Measurements from ENCODE around the gene WDR6. TPM values are rescaled to one million over a fixed set of nuclear protein-coding genes. Genes with fewer than 3 reads are reported as not detected.

The WDR6 gene
- total RNA-seq, 2 experiments from 2014 or later: 130 to 154 TPM

DNA sequence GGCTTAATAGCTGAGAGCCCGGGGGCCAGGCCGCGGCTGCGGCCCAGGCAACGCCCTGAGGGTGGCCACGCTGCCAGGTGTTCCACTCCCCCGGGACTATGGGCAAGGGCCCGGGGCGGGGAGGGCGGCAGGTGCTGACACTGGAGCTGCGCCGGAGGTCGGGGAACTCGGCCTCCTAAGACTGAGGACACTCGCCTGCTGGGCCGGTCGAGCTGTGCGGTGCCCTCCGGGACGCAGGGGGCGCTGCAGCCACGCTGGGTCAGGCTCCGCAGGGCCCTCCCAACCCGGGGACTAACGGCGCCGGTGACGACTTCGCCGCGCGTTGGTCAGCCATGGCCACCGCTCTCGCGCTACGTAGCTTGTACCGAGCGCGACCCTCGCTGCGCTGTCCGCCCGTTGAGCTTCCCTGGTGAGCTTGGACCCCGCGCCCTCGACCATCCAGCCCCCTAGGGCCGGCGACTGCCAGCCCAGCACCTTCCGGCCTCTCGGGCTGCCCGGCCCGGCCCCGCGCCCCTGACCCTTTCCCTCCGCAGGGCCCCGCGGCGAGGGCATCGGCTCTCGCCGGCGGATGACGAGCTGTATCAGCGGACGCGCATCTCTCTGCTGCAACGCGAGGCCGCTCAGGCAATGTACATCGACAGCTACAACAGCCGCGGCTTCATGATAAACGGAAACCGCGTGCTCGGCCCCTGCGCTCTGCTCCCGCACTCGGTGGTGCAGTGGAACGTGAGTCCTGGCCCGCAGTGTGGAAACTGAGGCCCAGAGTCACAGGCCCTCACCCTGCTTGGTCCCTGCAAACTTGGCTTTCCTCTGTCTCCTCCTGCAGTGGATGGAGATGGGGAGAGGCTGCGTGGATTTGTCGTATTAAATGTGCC is 14.9 kb downstream of the WDR6 start, which contains the start of gene NDUFAF3:
NDUFAF3 (plus strand) TSS at position 309 of the 875 bp plus-strand sequence; CDS start at position 333, 24 bp downstream.
- DNase-seq (peak; percentile 95), ATAC-seq (peak; percentile 72)
- Mint-ChIP-seq H3K36me3 (peaks cover 41% of the 10 kb centered on the region), H3K9me3 (ENCODE audit: low read depth) (no peaks in the 10 kb centered on the region), H3K4me1 (peaks cover 61% of the 10 kb centered on the region), H3K4me3 (peak within 1 kb of the TSS; percentile 90), H3K27me3 (no peaks in the 10 kb centered on the region), H3K27ac (peak within 1 kb of the TSS; percentile 98)
- CTCF ChIA-PET: interaction anchor here (0.6 to 9.4 kb wide), 17 partner anchors 8 to 953 kb away, joined by 3 to 101 read pairs (median 4); partner anchors contain the start of genes CELSR3, IP6K2, KLHDC8B and P4HTM

DNA sequence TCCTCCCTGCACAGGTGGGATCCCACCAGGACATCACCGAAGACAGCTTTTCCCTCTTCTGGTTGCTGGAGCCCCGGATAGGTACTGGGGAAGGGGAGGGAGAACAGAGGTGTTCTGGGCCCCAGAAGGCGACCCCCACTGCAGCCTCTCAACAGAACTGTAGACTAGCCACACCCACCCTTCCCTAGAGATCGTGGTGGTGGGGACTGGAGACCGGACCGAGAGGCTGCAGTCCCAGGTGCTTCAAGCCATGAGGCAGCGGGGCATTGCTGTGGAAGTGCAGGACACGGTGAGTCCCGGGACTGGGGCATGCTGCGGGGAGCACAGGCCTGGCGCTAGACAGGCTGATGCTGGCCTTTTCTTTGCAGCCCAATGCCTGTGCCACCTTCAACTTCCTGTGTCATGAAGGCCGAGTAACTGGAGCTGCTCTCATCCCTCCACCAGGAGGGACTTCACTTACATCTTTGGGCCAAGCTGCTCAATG is 15.5 kb downstream of the WDR6 start:
- ATAC-seq (no peak), DNase-seq (peak; percentile 51)
- no peaks in the 10 kb centered on the region for H3K9me3 Mint-ChIP-seq (ENCODE audit: low read depth)
- H3K27ac Mint-ChIP-seq: peak overlapping the region; percentile 98
- peaks cover 44% of the 10 kb centered on the region for H3K36me3 Mint-ChIP-seq
- peaks cover 60% of the 10 kb centered on the region for H3K4me1 Mint-ChIP-seq
- H3K4me3 Mint-ChIP-seq: peak overlapping the region; percentile 90
- H3K27me3 Mint-ChIP-seq: no peaks in the 10 kb centered on the region
- CTCF ChIA-PET: interaction anchor here (0.6 to 9.4 kb wide), 13 partner anchors 9 to 952 kb away, joined by 3 to 101 read pairs (median 4); partner anchors contain the start of genes IP6K2, KLHDC8B, P4HTM and QRICH1

- no peak for DNase-seq
- no peak for ATAC-seq
- peaks cover 67% of the 10 kb centered on the region for H3K4me1 Mint-ChIP-seq
- H3K27ac Mint-ChIP-seq: peak overlapping the region; percentile 62
- CTCF ChIA-PET: interaction anchor here (0.7 to 9.4 kb wide), 3 partner anchors 16 to 35 kb away, joined by 3 to 88 read pairs (median 4); partner anchors contain the start of genes P4HTM and WDR6
- H3K9me3 Mint-ChIP-seq (ENCODE audit: low read depth): no peaks in the 10 kb centered on the region
- H3K27me3 Mint-ChIP-seq: no peaks in the 10 kb centered on the region
- peaks cover 48% of the 10 kb centered on the region for H3K36me3 Mint-ChIP-seq
- H3K4me3 Mint-ChIP-seq: peak overlapping the region; percentile 13
Measured at GRCh38 chr3:49023775-49024174, 16.6 kb downstream of the WDR6 start.

DNA sequence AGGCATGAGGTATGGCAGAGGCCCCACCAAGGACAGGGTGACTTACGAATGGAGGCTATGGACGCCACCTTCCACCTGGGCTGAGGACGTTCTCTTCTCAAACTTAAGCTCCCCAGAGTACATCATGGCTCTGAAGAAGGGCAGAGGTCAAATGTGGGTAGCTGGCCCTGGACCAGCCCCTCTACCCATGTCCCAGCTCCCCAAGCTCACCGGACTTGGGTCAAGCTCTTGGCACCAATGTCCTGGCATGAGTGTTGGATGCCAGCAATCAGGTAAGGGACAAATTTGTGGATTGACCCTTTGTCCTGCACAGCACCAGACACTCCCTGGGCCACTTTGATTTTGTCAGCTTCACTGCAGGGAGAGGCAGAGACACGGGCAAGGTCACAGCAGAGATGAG is 17.3 kb downstream of the WDR6 start:
- H3K4me3 Mint-ChIP-seq: no peak overlapping the region
- ATAC-seq (no peak), DNase-seq (no peak)
- H3K9me3 Mint-ChIP-seq (ENCODE audit: low read depth): no peaks in the 10 kb centered on the region
- H3K27ac Mint-ChIP-seq: peak overlapping the region; percentile 17
- CTCF ChIA-PET: interaction anchor here (0.8 to 9.4 kb wide), 2 partner anchors 17 to 36 kb away, joined by 3 to 88 read pairs; partner anchors contain the start of genes P4HTM and WDR6
- H3K27me3 Mint-ChIP-seq: no peaks in the 10 kb centered on the region
- peaks cover 67% of the 10 kb centered on the region for H3K4me1 Mint-ChIP-seq
- H3K36me3 Mint-ChIP-seq: peaks cover 48% of the 10 kb centered on the region

- no peaks in the 10 kb centered on the region for H3K9me3 Mint-ChIP-seq (ENCODE audit: low read depth)
- ATAC-seq (no peak), DNase-seq (no peak)
- no peak overlapping the region for H3K4me3 Mint-ChIP-seq
- CTCF ChIA-PET: interaction anchor here (0.8 to 9.4 kb wide), 3 partner anchors 13 to 36 kb away, joined by 3 to 88 read pairs (median 3); partner anchors contain the start of gene P4HTM
- H3K27me3 Mint-ChIP-seq: no peaks in the 10 kb centered on the region
- peaks cover 48% of the 10 kb centered on the region for H3K36me3 Mint-ChIP-seq
- peaks cover 62% of the 10 kb centered on the region for H3K4me1 Mint-ChIP-seq
- H3K27ac Mint-ChIP-seq: peak overlapping the region; percentile 47
Measured at GRCh38 chr3:49025005-49025792, 18.0 kb downstream of the WDR6 start.

DNA sequence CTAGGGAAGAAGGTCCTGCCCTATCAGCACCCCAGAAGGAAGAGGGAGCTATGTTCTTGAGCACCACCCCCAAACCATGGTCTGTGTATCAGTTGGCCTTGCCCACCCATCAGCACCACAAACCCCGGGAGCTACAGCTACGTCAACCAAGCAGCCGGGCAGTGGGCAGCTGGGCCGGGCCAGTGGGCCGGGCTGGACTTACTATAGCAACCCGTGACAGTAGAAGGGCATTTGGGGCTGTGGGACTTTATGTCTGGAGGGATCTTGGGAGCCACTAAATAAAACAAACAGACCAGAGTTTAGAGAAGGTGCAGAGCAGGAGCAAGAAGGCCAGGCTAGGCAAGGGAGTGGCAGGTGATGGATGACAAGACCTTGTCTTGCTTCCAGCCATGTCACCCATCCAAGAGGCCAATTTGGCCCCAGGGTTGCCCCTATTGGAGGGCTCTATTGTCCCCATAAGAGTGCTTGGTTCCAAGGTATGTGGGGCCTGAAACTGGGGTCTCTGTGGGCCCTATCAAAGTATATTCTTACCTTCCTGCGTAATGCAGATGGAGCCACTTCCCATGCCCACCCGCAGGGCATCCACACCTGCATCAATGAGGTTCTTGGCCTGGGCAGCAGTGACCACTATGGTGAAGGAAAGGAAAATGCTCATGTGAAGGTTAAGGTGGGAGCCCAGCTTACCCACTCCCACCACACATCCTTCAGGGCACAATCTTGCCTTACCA is 18.8 kb downstream of the WDR6 start:
- Mint-ChIP-seq H3K9me3 (ENCODE audit: low read depth) (no peaks in the 10 kb centered on the region), H3K4me1 (peaks cover 60% of the 10 kb centered on the region), H3K4me3 (no peak overlapping the region), H3K27me3 (no peaks in the 10 kb centered on the region), H3K36me3 (peaks cover 50% of the 10 kb centered on the region), H3K27ac (peak overlapping the region; percentile 47)
- ATAC-seq (no peak), DNase-seq (no peak)
- CTCF ChIA-PET: interaction anchor here (0.8 to 9.4 kb wide), 4 partner anchors 13 to 38 kb away, joined by 3 to 88 read pairs (median 3); partner anchors contain the start of gene P4HTM

DNA sequence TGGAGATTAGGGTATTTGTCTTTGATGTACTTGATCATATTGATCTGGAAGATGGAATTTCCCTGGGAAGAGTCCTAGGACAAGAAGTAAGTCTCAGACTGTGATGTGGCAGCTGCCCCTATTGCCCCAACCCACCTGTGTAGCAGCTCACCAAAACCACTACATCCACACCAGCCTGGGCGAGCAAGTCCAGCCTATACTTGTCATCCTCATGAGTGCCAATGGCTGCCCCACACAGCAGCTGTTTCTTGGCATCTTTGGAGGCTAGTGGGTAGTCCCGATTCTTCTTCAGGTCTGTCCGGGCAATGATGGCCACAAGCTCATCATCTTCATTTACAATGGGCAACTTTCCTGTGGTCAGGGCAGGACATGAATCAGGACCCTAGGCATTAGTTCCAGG is 19.3 kb downstream of the WDR6 start:
- no peaks in the 10 kb centered on the region for H3K27me3 Mint-ChIP-seq
- peak overlapping the region; percentile 25 for H3K27ac Mint-ChIP-seq
- CTCF ChIA-PET: interaction anchor here (1.4 kb wide), 1 partner anchor 39 kb away, joined by 3 read pairs; no protein-coding TSS in a partner anchor
- no peak for DNase-seq
- no peaks in the 10 kb centered on the region for H3K9me3 Mint-ChIP-seq (ENCODE audit: low read depth)
- H3K4me1 Mint-ChIP-seq: peaks cover 60% of the 10 kb centered on the region
- no peak overlapping the region for H3K4me3 Mint-ChIP-seq
- ATAC-seq: no peak
- peaks cover 50% of the 10 kb centered on the region for H3K36me3 Mint-ChIP-seq

GRCh38 chr3:49027634-49028033 is 20.4 kb downstream of the WDR6 start:
- Mint-ChIP-seq H3K36me3 (peaks cover 57% of the 10 kb centered on the region), H3K9me3 (ENCODE audit: low read depth) (no peaks in the 10 kb centered on the region), H3K27ac (peak overlapping the region; percentile 95), H3K4me1 (peaks cover 58% of the 10 kb centered on the region), H3K27me3 (no peaks in the 10 kb centered on the region), H3K4me3 (no peak overlapping the region)
- no peak for DNase-seq
- CTCF ChIA-PET: interaction anchor here (1.2 to 1.4 kb wide), 2 partner anchors 38 to 40 kb away, joined by 3 to 4 read pairs; no protein-coding TSS in a partner anchor
- ATAC-seq: no peak

- ATAC-seq (no peak), DNase-seq (peak; percentile 39)
- Mint-ChIP-seq H3K36me3 (peaks cover 55% of the 10 kb centered on the region), H3K27me3 (no peaks in the 10 kb centered on the region), H3K4me3 (peak overlapping the region; percentile 89), H3K9me3 (ENCODE audit: low read depth) (no peaks in the 10 kb centered on the region), H3K27ac (peak overlapping the region; percentile 95), H3K4me1 (peaks cover 52% of the 10 kb centered on the region)
- CTCF ChIA-PET: interaction anchor here (1.1 to 1.8 kb wide), 4 partner anchors 21 to 65 kb away, joined by 4 to 9 read pairs (median 4); partner anchors contain the start of genes QRICH1 and WDR6
Measured at GRCh38 chr3:49028298-49028672, 21.1 kb downstream of the WDR6 start.

- peaks cover 47% of the 10 kb centered on the region for H3K4me1 Mint-ChIP-seq
- H3K27ac Mint-ChIP-seq: peak within 1 kb of the TSS; percentile 95
- CTCF ChIA-PET: interaction anchor here (0.7 to 1.8 kb wide), 7 partner anchors 8 to 65 kb away, joined by 3 to 9 read pairs (median 4); partner anchors contain the start of genes QRICH1 and WDR6
- no peaks in the 10 kb centered on the region for H3K27me3 Mint-ChIP-seq
- H3K36me3 Mint-ChIP-seq: peaks cover 50% of the 10 kb centered on the region
- peak within 1 kb of the TSS; percentile 89 for H3K4me3 Mint-ChIP-seq
- H3K9me3 Mint-ChIP-seq (ENCODE audit: low read depth): no peaks in the 10 kb centered on the region
- ATAC-seq (peak; percentile 96), DNase-seq (peak; percentile 95)
Measured at GRCh38 chr3:49028673-49029562, 21.7 kb downstream of the WDR6 start, which contains the start of gene IMPDH2. Gene IMPDH2, minus strand, starts transcription at chr3:49029398. Its CDS starts 48 bp downstream, at chr3:49029350.

DNA sequence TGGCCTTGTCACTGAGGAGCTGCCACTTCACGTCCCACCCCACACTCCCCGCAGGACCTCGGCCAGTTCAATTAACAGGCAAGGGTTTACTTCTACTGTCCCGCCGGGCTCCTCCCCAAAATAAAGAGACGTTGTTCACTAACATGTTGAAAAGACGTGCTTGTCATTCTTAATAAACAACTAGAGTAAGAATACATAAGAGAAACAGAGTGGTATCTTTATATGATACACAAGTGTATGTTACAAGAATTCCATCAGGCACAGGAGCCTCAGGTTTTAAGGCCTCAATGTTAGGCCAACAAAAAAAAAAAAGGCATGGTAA is 22.3 kb downstream of the WDR6 start:
- no peak for DNase-seq
- Mint-ChIP-seq H3K36me3 (peaks cover 44% of the 10 kb centered on the region), H3K4me1 (peaks cover 42% of the 10 kb centered on the region), H3K27ac (peak overlapping the region; percentile 95), H3K4me3 (peak overlapping the region; percentile 89), H3K9me3 (ENCODE audit: low read depth) (no peaks in the 10 kb centered on the region), H3K27me3 (no peaks in the 10 kb centered on the region)
- no peak for ATAC-seq
- CTCF ChIA-PET: interaction anchor here (0.7 to 1.8 kb wide), 5 partner anchors 9 to 64 kb away, joined by 3 to 9 read pairs (median 5); partner anchors contain the start of genes QRICH1 and WDR6

All from activated CD8-positive, alpha-beta memory T cell treated with anti-CD3 and anti-CD28 coated beads, Interleukin-2, amount 10 ng/mL, durations not matched to agents 7 days and 5 days (primary cell).